Lower lobe of right lung (tissue), 2 donors: ENCODE results near the gene FBXO3. TPM values are rescaled to one million over a fixed set of nuclear protein-coding genes. Genes with fewer than 3 reads are reported as not detected.
"Not testable (repeated sequence)": the region's sequence is repeated elsewhere in the genome, so short reads cannot be mapped to it uniquely, and the experiment has no call there.

Source experiments
- ATAC-seq, 2 donors: fragments of 200-7000 bp; cut with Tn5 transposase; one replicate each; pipeline ENCODE4 v1.9.1; 2020 to 2022; ENCODE audit warnings: mild to moderate bottlenecking in 2 of 2, moderate library complexity in 2 of 2
- DNase-seq: peaks from one replicate; pipeline ENCODE4 v3.0.0-alpha.2; 2020
- H3K27ac ChIP-seq: fragments of 200-600 bp; one replicate; pipeline ENCODE4 v1.8.0; 2022
- H3K27me3 ChIP-seq: fragments of 200-600 bp; one replicate; pipeline ENCODE4 v1.8.0; 2022; ENCODE audit warnings: low read depth
- H3K36me3 ChIP-seq: fragments of 200-600 bp; one replicate; pipeline ENCODE4 v1.8.0; 2022; ENCODE audit warnings: mild to moderate bottlenecking
- H3K4me1 ChIP-seq: fragments of 200-600 bp; one replicate; pipeline ENCODE4 v1.8.0; 2022
- H3K4me3 ChIP-seq: fragments of 200-600 bp; one replicate; pipeline ENCODE4 v1.8.0; 2022; ENCODE audit warnings: mild to moderate bottlenecking
- H3K9me3 ChIP-seq: fragments of 200-600 bp; one replicate; pipeline ENCODE4 v1.8.0; 2022
- CTCF ChIP-seq: fragments of 200-600 bp; IDR thresholded peaks from one replicate; pipeline ENCODE4 v1.8.0; 2022; ENCODE audit warnings: antibody characterized with exemption, mild to moderate bottlenecking
- intact Hi-C: fragments of 100-400 bp; cut with DNase I; formaldehyde crosslinking; loops from one replicate; pipeline ENCODE4 v1.11.0; 2022
- long read RNA-seq: library from polyadenylated mRNA; unstranded; transcript quantifications from one replicate; pipeline ENCODE4 v2.0.0, GENCODE V29; 2021
- total RNA-seq: library from RNA; stranded (reverse); fragmentation: NEBNext Ultra II Directional; extraction: Animal tissue kit (Norgen Biotek cat#: 25700); gene quantifications from one replicate; pipeline ENCODE4 v1.2.1, GENCODE V29; 2021
- donor health status: DM: no; HTN: yes; CAD: no; lungs with severe emphysema.

FBXO3 gene, protein sequence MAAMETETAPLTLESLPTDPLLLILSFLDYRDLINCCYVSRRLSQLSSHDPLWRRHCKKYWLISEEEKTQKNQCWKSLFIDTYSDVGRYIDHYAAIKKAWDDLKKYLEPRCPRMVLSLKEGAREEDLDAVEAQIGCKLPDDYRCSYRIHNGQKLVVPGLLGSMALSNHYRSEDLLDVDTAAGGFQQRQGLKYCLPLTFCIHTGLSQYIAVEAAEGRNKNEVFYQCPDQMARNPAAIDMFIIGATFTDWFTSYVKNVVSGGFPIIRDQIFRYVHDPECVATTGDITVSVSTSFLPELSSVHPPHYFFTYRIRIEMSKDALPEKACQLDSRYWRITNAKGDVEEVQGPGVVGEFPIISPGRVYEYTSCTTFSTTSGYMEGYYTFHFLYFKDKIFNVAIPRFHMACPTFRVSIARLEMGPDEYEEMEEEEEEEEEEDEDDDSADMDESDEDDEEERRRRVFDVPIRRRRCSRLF
- total RNA-seq = 32.6 TPM
- long read RNA-seq, transcript FBXO3-201 (11 exons, 2,397 nt) = major isoform, 44 of 66 reads
- long read RNA-seq, partial matches to known transcripts = 6 of 66 reads
- long read RNA-seq, other reads (novel, unspliced or antisense) = 12 of 66 reads

DNA sequence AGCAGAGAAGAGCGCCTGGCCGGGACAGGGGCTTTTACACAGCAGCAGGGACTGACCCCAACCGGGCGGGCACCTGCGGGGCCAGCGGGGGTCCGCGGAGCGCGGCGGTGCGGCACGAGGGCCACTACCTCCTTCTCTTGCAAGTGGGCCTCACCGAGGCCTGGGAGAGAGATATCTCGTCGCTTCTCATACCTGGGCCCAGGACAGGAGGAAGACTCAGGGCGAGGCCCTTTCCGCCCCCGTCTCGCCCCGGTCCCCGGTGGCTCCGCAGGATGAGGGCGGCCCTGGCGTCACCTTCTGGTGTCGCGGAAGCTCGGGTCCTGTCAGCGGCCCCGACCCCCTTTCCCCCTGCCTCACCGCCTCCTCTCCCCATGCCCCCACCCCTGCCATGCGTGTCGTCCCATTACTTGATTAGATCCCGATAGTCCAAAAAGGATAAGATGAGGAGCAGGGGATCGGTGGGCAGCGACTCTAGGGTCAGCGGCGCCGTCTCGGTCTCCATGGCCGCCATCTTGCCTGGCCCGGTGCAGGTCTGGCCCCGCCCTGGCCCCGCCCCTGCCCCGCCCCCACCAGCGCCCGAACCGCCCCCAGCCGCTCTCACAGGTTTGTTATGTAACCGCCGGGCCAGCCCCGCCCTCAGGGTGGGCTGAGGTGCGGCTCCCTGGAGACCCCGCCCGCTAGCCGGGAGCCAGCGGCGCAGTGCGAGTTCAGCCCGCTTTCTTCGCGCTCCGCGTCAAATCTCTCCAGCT lies at the start of gene FBXO3:
FBXO3 (minus strand) TSS at position 534 of the 749 bp plus-strand sequence; CDS start at position 511, 23 bp downstream.
- DNase-seq (peak; percentile 90), ATAC-seq (peak; percentile 97)
- H3K4me1 ChIP-seq = peaks cover 27% of the 10 kb centered on the region
- intact Hi-C loops = no loop called here
- peak within 1 kb of the TSS; percentile 95 for H3K4me3 ChIP-seq
- H3K27me3 ChIP-seq = no peaks in the 10 kb centered on the region
- H3K9me3 ChIP-seq = no peaks in the 10 kb centered on the region
- H3K36me3 ChIP-seq = peaks cover 15% of the 10 kb centered on the region
- H3K27ac ChIP-seq = peak within 1 kb of the TSS; percentile 80
- no peak for TF ChIP-seq CTCF

GRCh38 chr11:33822981-33823380 lies 48.7 kb upstream of the FBXO3 start:
- H3K4me1 ChIP-seq, H3K9me3 ChIP-seq, ATAC-seq, intact Hi-C loops, DNase-seq, H3K27me3 ChIP-seq, H3K27ac ChIP-seq, H3K4me3 ChIP-seq, H3K36me3 ChIP-seq: not testable (repeated sequence)

GRCh38 chr11:33819278-33820035 lies 45.1 kb upstream of the FBXO3 start:
- Histone ChIP-seq H3K9me3 (no peaks in the 10 kb centered on the region), H3K4me3 (no peak overlapping the region), H3K4me1 (no peaks in the 10 kb centered on the region), H3K27ac (no peak overlapping the region), H3K27me3 (no peaks in the 10 kb centered on the region), H3K36me3 (no peaks in the 10 kb centered on the region)
- no peak for TF ChIP-seq CTCF
- intact Hi-C loops = no loop called here
- DNase-seq (no peak), ATAC-seq (no peak)

DNA sequence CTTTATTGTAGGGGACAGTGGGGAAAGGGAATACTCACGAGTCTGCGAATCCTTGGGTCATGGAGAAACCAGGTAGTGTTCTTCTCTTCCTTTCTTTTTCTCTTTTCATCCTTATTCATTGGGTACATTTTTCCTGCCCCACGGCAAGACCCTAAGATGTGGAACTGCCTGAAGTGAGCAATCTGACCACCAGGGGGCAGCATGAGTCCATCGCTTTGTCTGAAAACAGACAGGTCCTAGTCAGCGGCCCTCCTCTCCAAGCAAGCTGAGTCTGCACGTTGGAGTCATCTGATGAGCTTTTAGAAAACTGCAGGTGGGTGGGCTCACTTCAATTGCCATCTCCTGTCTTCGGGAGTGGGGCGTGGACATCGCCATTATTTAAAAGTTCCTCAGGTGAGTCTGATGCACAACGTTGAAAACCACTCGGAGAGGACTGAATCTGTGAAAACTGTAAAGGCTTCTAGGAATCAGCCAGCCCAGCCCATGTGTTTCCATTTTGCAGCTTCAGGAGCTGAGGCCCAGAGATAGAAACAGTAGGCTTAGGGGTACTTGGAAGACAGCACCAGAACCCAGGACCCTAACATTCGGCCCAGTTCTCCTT lies 34.0 kb upstream of the FBXO3 start:
- peak; percentile 93 for TF ChIP-seq CTCF
- intact Hi-C loops = no loop called here
- Histone ChIP-seq H3K27me3 (peaks cover 6% of the 10 kb centered on the region), H3K9me3 (no peaks in the 10 kb centered on the region), H3K36me3 (no peaks in the 10 kb centered on the region), H3K27ac (no peak overlapping the region), H3K4me3 (no peak overlapping the region), H3K4me1 (no peaks in the 10 kb centered on the region)
- peak; percentile 90 to 93 for ATAC-seq
- DNase-seq = peak; percentile 82

GRCh38 chr11:33804471-33804870 lies 30.2 kb upstream of the FBXO3 start:
- Histone ChIP-seq H3K27me3 (peaks cover 44% of the 10 kb centered on the region), H3K9me3 (no peaks in the 10 kb centered on the region), H3K4me1 (peaks cover 11% of the 10 kb centered on the region), H3K36me3 (no peaks in the 10 kb centered on the region), H3K27ac (no peak overlapping the region), H3K4me3 (no peak overlapping the region)
- intact Hi-C loops = no loop called here
- ATAC-seq = no peak
- no peak for TF ChIP-seq CTCF
- DNase-seq = no peak
